Kidney tubule cell (primary cell): ENCODE results near the gene ELOVL1.
"Not testable (repeated sequence)": the region's sequence is repeated elsewhere in the genome, so short reads cannot be mapped to it uniquely, and the experiment has no call there.

Experiments used
- DNase-seq: peaks from one replicate; pipeline ENCODE4 v3.0.0-alpha.2; 2018; ENCODE audit warnings: low spot score

ELOVL1 gene

DNA sequence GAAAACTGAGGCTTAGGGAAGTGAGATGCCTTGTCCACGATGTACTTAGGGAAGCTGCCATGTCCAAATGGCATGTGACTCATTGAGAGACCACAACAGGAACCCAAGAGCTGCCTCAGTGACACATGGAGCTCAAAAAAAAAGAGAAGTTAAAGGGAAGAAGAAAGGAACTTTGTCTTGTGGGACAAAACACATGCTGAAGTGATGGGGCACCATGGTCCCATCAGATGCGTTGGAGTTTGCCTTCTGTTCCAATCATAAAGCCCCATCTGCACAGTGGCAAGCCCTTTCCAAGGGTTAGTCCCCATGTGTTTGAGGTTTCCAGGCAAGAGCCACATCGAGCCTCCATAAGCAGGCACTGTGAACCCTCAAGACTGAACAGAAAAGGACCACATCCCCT is 13.8 kb upstream of the ELOVL1 start:
- DNase-seq = no peak

DNA sequence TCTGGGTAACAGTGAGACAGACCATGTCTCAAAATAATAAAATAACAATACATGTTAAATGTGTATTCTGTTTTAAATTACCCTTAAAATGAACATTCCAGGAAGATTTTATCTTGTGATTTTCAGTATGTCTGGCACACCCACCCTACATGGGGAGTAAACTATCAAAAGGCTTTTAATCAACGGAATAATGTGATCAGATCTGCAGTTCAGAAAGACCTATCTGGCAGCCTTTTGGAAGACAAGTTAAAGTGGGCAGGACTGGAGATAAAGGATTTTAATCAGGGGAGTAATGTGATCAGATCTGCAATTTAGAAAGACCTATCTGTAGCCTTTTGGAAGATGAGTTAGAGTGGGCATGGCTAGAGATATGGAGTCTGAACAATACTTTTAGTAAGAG is 11.7 kb upstream of the ELOVL1 start:
- DNase-seq = no peak

DNA sequence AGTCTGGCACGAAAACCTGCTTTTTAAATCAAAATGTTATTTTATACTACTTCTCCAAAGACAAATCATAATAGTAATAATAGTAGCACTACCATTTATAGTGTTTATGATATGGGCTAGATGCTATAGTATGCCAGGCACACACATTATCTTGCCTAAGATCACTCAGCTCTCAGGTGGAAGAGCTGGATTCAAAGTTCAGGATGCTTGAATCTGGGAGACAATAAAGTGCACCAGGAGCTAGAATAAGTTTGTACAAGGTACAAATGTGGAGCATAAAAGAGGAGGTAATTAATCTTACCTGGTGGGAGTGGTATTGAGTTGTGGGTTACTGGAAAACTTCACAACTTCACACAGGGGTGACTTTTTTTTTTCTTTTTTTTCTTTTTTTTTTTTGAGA is 10.0 kb upstream of the ELOVL1 start:
- no peak for DNase-seq

DNA sequence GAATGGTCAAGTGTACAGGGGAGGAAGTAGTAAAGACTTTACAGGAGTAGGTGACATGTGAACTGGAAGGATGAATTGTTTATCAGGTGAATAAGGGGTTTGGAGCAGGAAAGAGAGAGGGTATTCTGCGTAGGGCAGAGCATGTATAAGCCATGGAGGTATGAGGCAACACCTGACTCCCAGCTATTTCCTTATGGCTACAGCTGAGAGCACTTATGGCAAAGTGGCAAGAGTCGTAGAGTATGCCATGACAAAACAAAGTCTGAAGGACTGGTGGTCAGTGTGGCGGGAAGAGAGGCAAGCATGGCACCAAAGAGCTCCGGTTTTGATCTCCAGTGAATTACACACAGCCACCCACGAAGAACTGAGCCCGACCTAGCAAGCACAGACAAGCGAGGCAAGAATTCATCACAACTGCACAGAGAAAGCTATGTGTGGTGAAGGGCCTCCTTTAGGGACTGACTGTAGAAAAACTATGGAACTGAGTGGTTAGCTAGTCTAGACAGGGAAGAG is 9.0 kb upstream of the ELOVL1 start:
- no peak for DNase-seq

DNA sequence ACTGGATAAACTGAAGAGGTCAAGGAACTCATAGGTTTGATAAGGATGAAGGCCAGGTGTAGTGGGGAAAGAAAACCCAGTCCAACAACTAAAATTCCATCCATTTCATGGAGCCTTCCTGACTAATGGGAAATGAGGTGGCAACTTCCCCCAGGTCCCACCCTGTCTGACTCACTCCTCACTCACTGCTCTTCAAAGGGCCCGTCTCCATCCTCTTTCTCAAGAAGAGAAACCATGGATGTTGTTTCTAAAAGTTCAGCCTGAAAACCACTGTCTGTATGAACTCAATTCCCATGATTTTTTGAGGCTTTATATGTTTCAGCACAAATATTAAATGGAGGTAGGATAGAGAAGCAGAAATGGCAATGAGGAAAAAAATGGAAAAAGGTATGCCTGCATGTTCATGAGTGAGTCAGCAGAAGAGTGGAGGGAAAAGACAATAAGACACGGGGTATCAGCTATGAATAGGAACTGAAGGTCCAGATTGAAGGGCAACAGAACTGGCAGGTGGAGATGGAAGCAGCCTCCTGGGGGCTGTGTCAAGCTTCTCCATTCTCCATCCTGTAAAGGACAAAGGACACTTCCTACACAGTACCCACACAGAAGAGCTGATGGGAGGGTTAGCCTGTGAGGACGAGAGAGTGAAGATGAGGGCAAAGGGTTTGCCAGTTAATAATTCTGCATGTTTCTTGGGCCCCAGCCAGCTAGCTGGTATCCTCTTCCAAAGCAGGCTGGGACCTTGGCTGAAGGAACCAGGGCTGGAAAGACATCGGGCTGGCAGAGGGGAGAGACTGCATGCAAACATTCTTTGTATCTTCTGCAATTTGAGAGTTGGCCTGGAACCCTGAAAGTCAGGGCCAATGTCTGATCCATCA is 5.5 kb upstream of the ELOVL1 start:
- DNase-seq = peak; percentile 84

DNA sequence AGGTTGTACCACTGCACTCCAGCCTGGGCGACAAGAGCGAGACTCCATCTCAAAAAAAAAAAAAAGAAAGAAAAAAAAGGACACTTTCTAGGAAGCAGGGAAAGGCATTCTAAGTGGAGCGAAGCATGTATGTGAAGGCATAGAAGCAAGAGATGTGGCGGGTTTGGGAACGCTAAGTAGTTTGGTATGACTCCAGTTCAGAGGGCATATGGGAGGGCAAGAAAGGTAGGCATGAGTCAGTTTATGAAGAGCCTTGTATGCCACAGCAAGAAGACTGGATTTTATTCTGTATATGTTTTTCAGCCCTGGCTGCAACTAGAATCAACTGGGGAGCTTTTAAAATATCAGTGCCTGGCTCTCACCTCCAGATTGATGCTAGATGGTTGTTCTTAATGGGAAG is 4.4 kb upstream of the ELOVL1 start:
- DNase-seq = peak; percentile 70

DNA sequence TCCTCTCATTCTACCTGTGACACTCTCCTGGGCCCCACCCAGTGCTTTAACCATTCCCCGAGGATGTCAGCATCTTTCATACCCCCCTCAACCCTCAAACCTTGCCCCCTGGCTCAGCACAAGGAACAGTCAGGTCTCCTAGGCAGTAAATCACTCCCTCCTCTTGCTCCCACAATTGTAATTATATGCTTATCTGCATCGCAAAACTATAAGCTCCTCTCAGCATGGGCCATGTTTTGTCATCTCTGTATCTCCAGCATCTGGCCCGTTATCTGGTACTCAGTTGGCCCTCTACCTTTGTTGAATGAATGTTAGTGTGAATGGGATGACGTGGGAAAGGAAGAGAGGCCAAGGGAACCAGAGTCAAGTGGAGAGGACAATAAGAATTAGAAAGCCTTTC is 2.8 kb upstream of the ELOVL1 start:
- no peak for DNase-seq

DNA sequence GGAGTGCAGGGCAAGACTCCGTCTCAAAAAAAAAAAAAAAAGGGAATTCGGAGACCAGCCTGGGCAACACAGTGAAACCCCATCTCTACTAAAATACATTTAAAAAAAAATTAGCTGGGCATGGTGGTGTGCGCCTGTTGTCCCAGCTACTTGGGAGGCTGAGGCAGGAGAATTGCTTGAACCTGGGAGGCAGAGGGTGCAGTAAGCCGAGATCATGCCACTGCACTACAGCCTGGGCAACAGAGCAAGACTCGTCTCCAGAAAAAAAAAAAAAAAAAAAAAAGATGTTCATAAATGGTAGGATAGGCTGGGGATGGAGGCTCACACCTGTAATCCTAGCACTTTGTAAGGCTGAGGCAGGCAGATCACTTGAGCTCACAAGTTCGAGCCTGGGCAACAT is 2.0 kb upstream of the ELOVL1 start:
- not testable (repeated sequence) for DNase-seq

DNA sequence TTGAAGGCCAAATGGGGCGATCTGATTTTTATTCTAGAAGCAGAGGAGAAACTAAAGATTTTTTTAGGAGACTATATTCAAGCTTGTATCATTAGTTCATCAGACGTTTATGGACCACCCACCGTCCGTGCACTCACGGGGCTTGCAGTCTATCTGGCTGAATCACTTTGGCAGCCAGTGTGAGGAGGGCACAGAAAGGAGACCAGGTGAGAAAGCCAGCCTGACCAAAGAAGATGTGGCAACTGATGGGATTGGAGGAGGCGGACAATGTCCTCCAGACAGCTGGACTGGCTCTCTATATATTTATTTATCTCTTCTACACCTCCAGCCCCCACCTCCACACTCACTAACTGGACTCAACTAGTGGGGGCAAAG is 822 bp upstream of the ELOVL1 start:
- DNase-seq = peak; percentile 58

DNA sequence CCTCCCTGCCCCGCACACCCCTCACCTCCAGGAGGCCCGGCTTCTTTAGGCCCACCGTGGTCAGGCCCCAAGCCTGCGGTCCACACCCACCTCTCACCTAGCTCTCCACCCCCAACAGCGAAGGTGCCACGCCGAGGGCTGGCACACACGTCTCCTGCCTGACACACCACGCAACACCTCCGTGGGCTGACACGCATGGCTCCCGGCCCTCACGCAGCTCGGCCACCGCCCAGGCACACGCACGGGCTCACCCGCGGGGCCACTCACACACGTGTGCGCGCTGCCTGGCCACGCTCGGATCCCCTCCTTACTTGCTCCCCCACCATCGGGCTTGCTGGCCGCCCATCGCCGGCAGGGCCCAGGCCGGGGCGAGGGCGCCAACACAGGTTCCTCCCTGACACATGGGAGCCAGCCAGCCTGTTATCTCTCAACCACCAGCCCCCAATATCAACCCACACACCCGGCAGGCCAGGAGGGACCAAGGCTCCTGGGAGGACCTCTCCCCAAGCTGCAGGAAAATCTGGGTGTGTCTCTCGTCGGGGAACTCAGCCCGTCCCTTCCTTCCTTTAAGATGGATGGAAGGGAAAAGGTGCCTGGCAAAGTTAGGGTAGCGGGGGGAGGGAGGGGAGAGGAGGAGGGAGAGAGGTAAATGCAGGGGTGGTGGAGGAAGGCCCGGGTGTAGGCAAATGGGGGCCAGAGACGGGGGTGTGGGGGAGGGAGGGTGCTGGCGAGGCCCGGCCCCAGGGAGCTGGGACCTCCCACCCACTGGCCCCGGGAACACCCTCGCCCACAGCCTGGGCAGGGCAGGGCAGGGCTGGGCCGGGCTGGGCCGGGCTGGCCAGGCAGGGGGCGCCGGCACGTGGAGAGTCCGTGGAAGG is 546 bp downstream of the ELOVL1 start:
- DNase-seq = peak; percentile 46

DNA sequence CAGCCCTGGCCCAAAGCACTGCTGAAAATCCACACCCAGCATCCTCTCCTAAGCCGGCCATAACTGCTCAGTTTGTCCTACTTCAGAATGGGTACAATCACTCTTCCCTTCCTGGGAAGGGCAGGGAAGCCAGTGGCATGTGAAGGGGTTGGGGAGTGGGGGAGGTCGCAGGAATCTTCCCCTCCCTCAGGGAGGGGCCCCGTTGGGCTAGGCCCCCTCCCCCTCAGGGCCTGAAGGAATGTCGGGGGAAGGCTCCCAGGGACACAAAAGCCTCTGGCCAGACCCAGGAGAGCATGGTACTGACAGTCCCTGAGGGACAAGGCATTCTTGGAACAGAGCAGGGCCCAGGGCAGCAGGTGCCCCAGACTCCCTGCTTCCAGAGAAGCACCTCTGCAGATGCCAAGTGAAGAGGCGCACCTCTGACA is 1.2 kb downstream of the ELOVL1 start:
- DNase-seq = peak; percentile 68

DNA sequence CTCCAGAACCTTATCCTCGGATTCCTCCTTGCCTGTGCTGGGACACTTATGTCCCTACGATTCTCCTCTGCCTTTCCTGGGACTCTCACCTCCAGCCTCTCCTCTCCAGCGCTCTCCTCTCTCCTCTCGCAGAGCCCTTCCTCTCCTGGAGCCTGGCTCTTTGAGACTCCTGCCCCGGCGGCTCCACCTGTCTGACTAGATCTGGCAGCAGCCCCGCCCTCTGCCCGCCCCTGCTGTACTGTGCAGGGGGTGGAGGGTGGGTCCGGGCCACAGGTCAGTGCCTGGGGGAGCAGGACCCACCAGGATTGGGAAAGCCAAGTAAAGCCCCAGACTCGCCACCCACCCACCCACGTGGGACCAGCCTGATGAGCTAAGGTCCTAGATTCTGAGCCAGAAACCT is 1.6 kb downstream of the ELOVL1 start:
- DNase-seq = peak; percentile 71

DNA sequence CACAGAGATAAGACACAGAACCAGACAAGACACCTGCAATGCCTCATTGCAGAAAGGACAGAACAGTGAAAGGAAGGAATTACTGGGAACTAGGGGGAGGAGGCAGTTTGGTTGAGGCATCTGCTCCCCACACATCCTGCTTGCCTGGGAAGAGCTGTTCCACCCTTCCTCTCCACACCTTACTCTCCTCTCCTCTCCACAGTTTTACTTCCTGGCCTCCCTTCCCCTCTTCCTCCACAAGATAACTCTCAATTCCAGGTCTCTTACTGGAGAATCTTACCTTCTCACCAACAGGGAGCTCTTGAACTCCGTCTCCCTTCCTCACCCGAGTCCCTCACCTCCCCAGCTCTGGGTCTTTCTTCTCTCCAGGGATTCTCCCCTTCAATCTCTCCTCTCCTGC is 2.1 kb downstream of the ELOVL1 start:
- DNase-seq = no peak

DNA sequence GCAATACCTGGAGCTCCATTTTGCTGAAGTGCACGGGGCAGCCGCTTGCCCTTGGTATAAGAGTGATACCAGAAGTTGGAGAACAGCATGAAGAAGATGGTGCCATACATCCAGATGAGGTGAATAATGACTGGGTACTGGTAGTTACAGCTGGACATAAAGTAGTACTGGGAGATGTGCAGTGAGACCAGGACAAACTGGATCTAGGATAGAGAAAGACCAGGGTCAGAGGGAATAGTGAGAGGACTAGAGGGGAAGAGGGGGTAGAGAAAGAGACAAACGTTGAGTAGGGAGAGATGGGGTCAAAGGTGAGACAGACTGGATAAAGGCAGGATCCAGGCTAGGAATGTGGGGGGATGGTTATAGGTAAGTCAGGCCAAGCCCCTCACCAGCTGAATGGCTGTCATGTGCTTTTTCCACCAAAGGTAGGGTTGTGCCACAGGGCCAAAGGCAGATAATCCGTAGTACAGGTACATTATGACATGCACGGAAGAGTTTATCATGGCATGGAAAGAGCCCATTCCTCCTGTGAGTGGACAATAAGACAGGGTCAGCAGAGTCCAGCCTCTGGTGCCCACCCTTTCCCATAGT is 3.8 kb downstream of the ELOVL1 start:
- DNase-seq = no peak

DNA sequence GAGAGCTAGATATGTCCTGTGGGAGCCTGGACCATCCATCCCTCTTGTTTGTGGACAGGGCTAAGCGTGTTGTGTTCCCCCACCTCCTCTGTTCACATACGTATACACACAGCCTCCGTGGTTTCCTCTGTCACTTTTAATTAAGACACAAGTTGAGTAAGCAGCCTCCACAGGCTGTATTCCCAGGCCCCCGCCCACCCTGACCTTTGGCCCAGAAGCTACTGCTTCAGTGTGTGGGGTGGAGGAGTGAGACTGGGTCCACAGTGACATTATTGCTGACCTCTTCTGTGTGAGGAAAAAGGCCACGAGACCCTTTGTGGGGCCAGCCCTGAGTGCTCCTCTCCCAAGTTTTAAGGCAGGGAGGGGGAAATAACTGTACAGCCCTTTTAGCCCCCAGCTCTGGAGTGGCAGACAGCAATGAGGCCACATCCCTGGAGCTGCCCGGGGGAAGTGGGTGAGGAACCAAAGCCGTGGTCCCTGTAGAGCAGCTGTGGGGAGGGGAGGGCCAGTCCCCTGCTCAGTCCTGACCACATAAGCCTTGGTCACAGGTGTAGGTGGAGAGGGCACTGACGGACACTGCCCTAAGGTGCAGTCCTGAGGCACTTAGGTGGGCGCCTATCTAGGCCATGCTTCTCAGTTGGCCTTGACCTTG is 4.4 kb downstream of the ELOVL1 start:
- DNase-seq = no peak

DNA sequence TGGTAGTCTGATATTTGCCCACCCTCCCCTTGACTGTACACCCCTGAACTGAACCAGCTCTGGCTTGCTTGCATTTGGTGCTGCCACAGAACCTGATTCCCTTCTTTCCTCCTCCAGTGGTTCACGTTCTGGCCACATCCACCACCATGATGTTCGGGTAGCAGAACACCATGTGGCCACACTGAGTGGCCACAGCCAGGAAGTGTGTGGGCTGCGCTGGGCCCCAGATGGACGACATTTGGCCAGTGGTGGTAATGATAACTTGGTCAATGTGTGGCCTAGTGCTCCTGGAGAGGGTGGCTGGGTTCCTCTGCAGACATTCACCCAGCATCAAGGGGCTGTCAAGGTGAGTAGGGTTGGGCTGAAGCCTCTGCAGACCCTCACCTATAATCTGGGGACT is 7.2 kb downstream of the ELOVL1 start:
- DNase-seq = no peak

DNA sequence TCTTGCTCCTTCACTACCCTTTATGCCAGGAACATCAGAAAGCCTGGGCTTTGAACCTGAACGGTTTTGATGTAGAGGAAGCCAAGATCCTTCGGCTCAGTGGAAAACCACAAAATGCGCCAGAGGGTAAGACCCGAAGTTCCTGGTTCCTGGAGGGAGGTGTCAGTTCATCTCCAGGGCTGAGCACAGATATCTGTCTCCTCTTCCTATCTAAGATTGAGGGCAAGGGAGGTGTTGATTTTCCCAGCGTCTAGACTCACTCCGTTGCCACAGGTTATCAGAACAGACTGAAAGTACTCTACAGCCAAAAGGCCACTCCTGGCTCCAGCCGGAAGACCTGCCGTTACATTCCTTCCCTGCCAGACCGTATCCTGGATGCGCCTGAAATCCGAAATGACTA is 8.1 kb downstream of the ELOVL1 start:
- DNase-seq = peak; percentile 61

DNA sequence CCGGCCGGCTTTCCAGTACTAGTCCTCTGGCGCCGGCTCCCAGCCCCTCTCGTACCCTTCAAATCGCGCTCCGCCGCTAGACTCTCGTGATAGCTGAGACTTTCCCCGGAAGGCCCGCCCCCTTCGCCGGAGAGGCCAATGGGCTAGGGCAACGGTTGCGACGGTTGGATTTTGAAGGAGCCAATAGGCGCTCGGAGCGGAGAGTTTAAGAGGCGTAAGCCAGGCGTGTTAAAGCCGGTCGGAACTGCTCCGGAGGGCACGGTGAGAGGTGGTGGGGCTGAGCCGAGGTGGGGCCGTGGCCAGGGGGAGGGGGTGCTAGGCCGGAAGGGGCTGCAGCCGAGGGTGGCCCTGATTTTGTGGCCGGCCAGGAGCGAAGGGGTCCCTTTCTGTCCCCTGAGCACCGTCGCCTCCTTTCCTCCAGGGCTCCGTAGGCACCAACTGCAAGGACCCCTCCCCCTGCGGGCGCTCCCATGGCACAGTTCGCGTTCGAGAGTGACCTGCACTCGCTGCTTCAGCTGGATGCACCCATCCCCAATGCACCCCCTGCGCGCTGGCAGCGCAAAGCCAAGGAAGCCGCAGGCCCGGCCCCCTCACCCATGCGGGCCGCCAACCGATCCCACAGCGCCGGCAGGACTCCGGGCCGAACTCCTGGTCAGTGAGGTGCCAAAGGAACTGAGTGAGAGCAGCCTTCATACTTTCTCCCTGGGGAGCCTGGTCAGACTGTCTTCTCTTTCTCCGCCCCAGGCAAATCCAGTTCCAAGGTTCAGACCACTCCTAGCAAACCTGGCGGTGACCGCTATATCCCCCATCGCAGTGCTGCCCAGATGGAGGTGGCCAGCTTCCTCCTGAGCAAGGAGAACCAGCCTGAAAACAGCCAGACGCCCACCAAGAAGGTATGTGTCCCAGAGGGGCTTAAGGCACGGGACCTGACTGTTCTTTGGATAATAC is 8.8 kb downstream of the ELOVL1 start, which contains the start of gene CDC20:
TSS of gene CDC20 (plus strand) at position 236 of the 948 bp plus-strand sequence. CDS start at position 471, 235 bp downstream.
- DNase-seq = peak; percentile 98

DNA sequence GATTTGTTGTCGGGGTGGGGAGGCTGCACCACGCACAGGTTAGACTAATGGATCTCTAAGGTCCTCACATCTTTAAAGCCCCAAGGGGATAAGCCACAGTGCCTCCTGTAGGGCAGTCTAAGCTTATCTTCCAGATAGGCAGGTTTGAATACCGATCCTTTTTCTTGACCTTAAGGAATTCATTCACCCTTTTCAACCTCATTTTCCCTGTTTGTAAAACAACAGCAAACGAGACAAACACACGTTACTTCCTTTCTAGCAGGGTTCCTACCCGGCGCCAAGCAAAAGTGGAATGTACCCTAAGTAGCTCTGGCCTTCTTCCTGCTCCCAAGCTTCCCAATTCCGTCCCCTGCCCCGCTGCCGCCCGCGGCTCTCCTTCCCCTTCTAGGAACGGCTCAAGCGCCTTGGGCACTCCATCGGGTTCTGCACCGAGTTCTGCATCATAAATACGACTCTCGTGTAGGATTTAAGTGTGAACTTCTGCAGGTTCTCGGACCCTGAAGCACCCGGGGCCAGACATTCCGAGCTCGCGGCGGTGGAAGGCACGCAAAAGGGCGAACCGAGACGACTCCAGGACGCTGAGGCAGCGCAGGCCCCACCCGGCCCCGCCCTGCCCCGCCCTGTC is 9.6 kb downstream of the ELOVL1 start:
- DNase-seq = peak; percentile 67

DNA sequence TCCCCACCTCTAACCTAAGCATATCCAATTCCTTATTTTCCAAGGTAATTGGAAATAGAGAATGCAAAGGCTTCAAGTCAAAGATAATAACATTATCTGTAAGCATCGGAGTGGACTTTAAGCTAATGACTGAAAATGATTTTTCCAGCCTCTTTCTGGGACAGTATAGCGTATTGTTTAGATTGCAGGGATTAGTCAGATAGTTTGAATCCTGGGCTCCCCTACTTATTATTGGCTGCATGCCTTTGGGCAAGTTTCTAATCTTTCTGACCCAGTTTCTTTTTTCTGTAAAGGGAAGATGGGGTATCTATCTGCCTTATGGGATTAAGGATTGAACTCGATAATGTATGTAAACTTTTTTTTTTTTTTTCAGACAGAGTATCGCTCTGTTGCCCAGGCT is 10.6 kb downstream of the ELOVL1 start:
- no peak for DNase-seq
